HG03469 (cell line): ENCODE results near the gene GUSB.
"Not testable (repeated sequence)": the region's sequence is repeated elsewhere in the genome, so short reads cannot be mapped to it uniquely, and the experiment has no call there.

Source experiments
- ATAC-seq: cut with Tn5 transposase; IDR thresholded peaks from one replicate; pipeline ENCODE4 v1.9.1; 2021; ENCODE audit warnings: mild to moderate bottlenecking, moderate library complexity, moderate number of reproducible peaks; ENCODE audit not compliant: unreplicated experiment

The GUSB gene

DNA sequence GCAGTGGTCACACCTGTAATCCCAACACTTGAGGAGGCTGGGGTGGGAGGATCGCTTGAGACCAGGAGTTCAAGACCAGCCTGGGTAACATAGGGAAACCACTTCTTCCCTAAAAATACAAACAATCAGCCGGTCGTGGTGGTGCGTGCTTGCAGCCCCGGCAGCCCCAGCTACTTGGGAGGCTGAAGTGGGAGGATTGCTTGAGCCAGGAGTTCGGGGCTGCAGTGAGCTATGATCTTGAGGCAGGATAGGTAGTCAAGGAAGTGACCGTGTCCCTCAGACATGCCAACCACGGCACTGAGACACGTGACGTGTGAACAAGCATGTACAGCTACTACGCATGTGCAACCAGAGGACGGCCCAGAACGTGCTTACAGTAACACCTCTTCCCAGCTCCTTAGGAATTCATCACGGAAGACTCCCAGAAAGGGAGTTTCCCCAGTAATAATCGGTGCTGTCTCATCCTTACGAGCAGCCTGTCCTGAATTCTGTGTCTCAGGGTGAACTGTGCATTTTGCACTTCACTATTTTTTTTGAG, 5.3 kb downstream of the GUSB start:
- ATAC-seq: no peak

DNA sequence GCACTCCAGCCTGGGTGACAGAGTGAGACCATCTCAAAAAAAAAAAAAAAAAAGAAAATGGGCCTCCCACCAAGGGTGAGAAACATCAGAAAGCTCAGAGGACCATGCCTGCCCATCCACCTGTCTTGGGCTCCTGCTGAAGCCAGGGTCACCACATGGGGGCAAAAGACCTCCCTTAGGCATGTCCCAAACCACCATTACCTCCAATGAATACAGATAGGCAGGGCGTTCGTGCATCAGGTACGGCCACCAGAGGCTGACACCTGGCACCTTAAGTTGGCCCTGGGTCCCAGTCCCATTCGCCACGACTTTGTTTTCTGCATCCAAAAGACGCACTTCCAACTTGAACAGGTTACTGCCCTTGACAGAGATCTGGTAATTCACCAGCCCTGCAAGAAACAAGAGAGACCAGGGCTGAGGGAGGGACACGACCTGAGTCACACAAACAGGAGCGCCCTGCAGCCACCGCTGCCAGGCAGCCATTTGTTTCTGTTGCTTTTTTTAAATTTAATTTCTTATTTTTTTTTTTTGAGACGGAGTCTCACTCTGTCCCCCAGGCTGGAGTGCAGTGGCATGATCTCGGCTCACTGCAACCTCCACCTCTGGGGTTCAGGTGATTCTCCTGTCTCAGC, 6.1 kb downstream of the GUSB start:
- ATAC-seq: no peak

DNA sequence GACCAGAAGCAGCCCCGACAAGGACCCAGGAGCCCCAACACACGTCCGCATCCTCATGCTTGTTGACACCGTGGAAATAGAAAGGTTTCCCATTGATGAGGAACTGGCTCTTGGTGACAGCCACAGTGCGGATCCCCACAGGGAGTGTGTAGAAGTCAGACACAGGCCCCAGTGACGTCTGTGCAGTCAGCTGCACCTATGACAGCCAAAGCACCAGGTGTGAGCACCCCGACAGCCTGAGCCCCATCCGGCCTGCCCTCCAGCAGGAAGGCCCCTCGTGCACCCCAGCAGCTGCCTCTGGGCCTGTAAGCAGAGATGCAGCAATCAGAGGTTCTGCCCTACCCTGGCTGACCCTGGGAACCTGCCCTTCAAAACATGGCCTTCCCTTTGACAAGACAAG, 7.1 kb downstream of the GUSB start:
- ATAC-seq: no peak

DNA sequence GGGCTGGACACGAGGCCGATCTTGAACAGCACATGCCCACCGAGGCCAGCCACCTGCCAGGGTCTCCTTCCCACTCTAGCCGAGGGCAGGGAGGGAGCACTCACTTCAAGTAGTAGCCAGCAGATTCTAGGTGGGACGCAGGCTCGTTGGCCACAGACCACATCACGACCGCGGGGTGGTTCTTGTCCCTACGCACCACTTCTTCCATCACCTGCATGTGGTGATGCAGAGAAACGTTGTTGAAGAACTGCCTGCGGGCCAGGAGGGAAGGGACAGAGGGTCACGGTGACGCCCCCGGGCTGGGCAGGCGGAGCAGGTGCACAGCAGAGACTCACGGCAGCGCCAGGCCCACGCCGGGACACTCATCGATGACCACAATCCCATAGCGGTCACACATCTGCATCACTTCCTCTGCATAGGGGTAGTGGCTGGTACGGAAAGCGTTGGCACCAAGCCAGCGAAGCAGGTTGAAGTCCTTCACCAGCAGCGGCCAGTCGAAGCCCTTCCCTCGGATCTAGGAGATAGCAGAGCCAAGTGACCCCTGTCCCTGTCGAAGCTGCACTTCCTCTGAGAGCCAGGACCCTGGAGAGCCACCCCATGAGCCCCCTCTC, 7.7 kb downstream of the GUSB start:
- no peak for ATAC-seq

DNA sequence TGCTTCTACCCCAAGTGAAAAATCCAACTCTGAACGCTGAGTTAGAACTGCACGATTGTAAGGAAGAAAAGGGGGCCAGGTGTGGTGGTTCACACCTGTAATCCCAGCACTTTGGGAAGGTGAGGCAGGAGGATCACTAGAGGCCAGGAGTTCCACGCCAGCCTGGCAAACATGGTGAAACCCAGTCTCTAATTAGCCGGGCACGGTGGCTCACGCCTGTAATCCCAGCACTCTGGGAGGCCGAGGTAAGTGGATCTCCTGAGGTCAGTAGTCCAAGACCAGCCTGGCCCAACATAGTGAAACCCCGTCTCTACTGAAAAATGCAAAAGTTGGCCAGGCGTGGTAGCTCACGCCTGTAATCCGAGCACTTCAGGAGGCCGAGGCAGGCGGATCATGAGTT, 9.0 kb downstream of the GUSB start:
- no peak for ATAC-seq

DNA sequence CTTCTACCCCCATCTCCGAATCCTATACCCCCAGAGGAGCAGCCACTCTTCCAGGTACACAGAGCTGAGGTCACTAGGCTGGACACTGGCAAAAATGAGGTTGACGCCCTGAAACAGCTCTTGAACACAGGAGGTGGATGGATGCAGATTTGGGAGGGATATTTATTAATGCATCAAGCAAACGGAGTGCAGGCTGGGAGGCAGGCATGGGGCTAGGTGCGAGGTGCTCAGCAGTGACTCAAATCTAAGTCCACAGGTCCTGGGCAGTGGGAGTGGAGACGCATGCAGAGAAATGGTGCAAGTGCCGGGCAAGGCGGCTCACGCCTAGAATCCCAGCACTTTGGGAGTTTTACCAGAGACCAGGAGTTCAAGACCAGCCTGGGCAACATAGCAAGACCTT, 11.0 kb downstream of the GUSB start:
- no peak for ATAC-seq

DNA sequence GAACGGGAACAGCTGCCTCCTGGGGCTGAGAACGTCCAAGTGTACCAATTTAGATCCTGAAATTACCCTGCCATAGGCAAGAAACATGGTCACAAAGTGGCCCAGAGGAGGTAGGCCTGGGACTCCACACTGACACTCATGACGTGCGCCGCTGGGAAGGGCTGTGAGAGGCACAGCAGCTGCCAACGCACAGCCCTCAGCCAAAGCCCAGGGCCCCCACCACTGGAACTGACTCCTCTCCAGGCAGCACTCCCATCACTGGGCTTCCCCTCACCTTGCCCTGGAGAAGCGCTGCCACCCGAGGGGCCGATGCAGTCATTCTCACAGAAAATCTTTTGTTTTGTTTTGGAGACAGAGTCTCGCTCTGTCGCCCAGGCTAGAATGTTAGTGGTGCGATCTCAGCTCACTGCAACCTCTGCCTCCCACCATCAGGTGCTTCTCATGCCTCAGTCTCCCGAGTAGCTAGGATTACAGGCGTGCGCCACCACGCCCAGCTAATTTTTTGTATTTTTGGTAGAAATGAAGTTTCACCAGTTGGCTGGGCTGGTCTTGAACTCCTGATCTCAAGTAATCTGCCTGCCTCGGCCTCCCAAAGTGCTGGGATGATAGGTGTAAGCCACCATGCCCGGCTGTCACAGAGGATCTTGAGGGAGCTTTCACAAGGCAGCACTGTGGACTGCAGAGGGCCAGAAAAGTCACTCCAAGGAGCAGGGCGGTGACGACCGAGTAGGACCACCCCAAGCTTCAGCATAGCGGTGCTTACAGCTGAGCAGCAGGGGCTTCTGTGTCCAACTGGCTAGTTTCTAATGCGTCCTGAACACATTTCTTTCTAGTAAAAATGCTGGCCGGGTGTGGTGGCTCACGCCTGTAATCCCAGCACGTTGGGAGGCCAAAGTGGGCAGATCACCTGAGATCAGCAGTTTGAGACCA, 13.5 kb downstream of the GUSB start:
- ATAC-seq: no peak

DNA sequence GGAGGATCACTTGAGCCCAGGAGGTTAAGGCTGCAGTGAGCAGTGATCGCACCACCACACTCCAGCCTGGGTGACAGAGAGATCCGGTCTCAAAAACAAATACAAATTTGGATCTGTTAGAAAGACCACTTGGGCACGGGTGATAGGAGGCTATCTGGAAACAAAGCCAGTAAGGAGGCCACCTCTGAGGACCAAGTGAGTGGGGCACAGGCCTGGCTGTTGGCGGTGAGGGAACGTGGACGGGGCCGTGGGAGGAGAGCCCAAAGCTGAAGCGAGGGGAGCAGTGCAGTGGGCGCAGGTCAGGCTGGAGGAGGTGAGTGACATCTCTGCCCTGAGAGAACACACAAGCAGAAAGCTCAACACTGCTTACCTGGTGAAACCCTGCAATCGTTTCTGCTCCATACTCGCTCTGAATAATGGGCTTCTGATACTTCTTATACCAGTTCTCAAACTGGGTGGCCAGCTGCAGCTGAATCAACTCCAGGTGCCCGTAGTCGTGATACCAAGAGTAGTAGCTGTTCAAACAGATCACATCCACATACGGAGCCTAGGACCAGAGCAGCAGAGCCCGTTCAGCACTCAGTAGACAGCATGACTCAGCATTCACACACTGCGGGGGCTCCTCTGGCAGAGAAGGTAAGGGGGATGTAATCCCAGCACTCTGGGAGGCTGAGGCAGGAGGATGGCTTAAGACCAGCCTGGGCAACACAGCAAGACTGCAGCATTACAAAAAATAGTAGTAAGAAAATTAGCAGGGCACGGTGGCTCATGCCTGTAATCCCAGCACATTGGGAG, 14.5 kb downstream of the GUSB start:
- ATAC-seq: no peak

DNA sequence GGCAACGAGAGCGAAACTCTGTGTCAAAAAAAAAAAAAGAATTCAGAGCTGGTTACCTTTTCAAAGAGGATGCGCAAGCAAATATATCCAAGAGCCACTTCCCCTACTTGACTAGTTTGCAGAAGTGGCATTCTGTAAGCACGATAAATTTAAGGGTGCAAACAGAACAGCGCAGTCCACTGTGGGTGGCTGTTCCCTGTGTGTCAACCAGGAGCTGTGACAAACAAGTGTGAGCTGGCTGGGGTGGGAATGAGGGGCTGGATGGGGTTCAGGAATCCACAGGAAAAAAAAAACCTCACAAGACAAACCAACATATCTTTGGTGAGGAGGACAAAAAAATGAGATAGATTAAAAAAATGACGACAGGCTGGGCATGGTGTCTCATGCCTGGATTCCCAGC, 15.9 kb downstream of the GUSB start:
- ATAC-seq: no peak

DNA sequence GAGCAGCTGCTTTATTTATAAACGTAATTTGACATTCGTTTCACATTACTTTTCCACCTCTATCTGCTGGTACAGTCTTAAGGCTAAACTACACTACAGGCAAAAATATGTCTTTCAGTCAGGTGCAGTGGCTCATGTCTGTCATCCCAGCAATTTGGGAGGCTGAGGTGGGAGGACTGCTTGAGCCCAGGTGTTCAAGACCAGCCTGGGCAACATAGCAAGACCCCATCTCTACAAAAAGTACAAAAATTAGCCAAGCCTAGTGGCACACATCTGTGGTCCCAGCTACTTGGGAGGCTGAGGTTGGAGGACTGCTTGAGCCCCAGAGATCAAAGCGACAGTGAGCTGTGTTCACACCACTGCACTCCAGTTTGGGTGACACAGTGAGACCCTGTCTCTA, 17.3 kb downstream of the GUSB start:
- ATAC-seq: not testable (repeated sequence)

DNA sequence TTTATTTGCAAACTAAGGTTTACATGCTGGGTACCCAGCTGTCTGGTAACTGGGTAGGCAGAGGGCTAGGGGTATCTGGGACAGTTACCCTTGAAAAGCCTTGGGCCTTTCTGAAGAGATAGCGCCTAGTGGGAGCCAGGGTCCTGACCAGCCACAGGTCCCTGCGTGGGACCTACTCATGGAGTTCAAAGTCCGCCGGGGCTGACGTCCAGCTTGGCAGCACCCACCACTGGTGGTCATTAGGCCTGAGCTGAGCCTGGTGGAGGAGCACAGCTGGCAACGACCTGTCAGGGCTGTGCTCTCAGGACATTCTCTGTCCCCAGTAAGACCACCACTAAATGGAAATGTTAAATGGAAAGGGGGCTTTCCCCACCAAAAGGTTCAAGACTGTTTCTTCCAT, 20.0 kb downstream of the GUSB start:
- no peak for ATAC-seq

DNA sequence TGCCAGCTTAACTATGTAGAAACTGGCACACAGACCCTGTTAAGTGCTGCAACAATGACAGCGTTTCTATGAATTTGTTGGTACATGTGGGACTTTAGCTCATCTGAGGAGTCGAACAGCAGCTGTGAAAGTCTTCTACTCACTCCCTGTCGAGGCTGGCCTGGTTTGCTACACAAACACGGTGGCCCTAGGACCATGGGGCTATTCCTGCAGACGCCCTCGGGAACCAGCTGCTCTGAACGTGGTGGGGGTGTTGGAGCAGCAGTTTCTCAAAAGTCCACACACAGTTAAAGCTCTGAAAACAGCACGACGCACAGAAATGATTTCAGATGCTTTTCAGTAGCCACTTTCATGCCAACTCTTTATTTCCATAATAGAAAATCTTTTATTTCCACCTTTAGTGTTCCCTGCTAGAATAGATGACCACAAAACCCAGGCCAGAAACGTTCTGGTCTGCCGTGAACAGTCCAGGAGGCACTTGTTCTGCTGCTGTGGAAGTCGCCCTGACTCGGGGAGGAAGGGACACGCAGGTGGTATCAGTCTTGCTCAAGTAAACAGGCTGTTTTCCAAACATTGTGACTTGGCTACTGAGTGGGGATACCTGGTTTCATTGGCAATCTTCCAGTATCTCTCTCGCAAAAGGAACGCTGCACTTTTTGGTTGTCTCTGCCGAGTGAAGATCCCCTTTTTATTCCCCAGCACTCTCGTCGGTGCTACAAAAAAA, 21.5 kb downstream of the GUSB start:
- no peak for ATAC-seq

DNA sequence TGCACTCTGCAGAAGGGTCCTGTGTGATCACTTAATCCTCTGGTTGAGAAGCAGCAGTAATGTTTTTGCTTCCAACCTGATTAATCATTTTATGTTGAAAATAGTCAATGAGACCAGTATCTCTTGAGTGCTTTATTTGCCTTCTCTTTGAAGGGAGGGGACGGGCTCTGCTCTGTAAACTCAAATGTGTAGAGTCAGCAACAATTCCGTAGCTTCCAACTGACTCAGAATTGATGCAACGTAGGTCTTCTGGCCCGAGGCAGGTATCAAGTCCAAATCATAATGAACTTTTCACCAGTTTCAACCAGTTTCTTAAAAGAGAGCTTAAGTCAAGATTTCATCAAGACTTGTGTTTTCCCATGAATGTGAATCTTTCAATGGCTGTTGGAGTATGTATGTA, 26.3 kb downstream of the GUSB start:
- no peak for ATAC-seq

DNA sequence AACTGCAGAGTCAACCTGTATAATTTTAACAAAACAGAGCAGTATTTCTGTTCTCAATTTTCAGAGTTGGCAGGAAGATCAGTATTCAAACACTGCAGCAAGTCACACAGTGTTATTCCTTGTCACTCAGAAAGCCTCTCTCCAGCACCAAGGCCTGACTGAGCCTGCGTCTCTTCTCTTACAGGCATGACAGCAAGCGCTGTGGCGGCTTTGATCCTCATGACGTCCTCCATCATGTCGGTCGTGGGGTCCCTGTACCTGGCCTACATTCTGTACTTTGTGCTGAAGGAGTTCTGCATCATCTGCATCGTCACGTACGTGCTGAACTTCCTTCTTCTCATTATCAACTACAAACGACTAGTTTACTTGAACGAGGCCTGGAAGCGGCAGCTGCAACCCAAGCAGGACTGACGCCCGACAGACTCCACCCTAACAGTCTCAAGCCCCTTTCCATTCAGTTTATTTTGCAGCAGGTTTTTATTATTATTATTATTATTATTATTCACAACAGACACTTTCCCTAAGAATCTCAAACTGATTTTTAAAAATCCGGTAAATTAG, 28.0 kb downstream of the GUSB start:
- ATAC-seq: no peak

DNA sequence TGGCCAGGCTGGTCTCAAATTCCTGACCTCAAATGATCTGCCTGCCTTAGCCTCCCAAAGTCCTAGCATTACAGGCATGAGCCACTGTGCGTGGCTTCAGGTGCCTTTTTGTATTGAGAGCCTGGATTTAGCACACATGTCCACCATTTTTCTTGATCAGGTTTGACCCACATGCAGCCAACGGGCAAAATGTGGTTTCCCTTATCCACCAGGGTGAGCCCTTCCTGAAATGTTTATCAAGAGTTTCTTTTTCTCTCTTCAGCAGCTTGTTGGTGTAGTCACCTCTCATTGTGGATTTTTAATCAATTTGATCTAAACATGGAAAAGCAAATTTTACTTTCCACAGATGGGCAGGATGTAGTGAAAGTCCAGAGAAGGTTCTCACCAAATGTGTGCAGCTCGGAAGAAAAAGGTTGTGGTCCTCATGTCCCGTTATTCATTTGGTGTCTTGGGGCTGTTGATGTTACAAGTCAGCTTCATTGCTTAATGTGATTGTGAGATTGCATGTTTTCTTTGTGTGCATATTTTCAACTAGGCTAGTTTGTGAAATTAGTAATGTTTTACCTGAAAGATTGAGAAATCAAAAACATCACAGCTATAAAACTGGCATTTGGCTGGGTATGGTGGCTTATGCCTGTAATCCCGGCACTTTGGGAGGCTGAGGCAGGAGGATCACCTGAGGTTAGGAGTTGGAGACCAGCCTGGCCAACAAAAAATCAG, 28.9 kb downstream of the GUSB start:
- no peak for ATAC-seq

DNA sequence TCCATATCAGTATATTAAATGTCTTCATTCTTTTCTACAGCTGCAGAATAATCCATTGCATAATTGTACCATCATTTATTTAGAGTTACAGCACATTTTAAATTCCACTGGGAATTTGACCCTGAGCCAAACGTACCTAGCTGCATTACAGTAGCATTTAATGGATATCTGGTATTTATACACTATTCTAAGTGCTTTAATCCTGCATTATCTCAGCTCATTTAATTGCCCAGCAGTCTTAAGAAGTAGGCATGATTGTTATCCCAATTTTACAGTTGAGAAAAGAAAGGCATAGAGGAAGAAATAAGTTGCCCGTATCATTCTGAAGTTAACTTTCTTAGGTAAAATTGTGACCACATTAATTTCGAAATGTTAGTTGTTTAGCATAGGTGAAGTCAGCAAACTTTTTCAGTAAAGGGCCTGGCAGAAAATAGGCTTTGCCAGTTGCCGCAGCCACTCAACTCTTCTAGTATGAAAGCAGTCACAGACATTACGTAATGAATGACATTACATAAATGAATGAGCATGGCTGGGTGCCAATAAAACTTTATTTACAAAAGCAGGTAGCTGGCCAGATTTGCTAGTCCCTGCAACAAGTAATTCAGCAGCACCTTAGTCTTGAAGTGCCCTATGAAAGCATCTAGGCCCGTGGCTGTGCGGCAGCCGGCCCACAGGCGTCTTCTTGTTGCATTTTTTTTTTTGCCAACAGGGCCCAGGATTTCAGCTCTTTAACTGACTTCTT, 30.0 kb downstream of the GUSB start:
- no peak for ATAC-seq

DNA sequence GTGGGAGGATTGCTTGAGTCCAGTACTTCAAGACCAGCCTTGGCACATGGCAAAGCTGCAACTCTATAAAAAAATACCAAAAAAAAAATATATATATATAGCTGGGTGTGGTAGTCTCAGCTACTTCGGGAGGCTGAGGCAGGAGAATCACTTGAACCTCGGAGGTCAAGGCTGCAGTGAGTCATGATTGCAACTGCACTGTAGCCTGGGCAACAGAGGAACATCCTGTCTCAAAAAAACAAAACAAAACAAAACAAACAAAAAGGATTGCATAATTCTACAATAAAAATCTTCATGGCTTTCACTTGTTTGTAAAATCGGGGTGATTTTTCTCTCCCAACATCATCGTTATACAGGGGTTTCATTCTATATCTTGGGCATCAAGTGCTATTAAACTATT, 35.1 kb downstream of the GUSB start:
- no peak for ATAC-seq

DNA sequence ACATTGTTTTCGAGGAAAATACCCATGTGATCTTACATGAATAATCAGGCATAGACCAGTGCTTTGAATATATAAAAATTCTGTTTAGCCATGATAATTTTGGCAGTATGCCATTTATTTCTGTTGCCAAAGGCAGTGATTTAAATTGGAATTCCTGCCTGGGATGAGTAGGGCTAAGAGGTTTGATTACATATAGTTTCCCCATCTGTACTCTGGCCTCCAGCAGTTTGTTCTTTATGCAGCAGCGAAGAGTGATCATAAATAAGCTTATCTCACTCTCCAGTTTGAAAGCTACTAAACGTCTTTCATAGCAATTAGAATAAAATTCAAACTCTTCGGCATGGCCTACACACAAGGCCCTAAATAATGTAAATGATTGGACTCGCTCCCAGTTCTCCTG, 36.2 kb downstream of the GUSB start:
- not testable (repeated sequence) for ATAC-seq
